HepG2 (cell line): ENCODE measurements around the gene APLP1. TPM values are rescaled to one million over a fixed set of nuclear protein-coding genes. Genes with fewer than 3 reads are reported as not detected.

Source experiments
- ADNP ChIP-seq: sonication (generic); formaldehyde crosslinking; IDR thresholded peaks from 2 replicates; pipeline ENCODE4 v1.4.0; 2020; ENCODE audit warnings: missing genetic modification reagents
- ARID3A ChIP-seq: IDR thresholded peaks from 2 replicates; pipeline ENCODE4 v1.6.1; 2012; ENCODE audit warnings: low read depth, low read length, improper control_type of control experiment
- CEBPB ChIP-seq: IDR thresholded peaks from 2 replicates; pipeline ENCODE4 v1.6.1; 2011; ENCODE audit warnings: low read depth, low read length, improper control_type of control experiment, borderline replicate concordance
- CENPT ChIP-seq: sonication (generic); formaldehyde crosslinking; IDR thresholded peaks from 2 replicates; pipeline ENCODE4 v1.8.0; 2022; ENCODE audit warnings: low read depth, mild to moderate bottlenecking, moderate library complexity, missing genetic modification reagents
- FLYWCH1 ChIP-seq: sonication (generic); formaldehyde crosslinking; IDR thresholded peaks from 2 replicates; pipeline ENCODE4 v1.8.1; 2023; ENCODE audit warnings: mild to moderate bottlenecking, missing genetic modification reagents
- FOXJ3 ChIP-seq: sonication (generic); formaldehyde crosslinking; IDR thresholded peaks from 2 replicates; pipeline ENCODE4 v1.4.0; 2020; ENCODE audit warnings: missing genetic modification reagents, mild to moderate bottlenecking, borderline replicate concordance
- HNRNPH1 ChIP-seq: fragments of 200-400 bp; formaldehyde crosslinking; optimal IDR thresholded peaks from 2 replicates; pipeline ENCODE3; 2017; ENCODE audit warnings: mild to moderate bottlenecking, low read depth, low read length
- MED8 ChIP-seq: sonication (generic); formaldehyde crosslinking; IDR thresholded peaks from 2 replicates; pipeline ENCODE4 v1.8.1; 2023; ENCODE audit warnings: mild to moderate bottlenecking, missing genetic modification reagents; ENCODE audit not compliant: insufficient replicate concordance
- MLLT10 ChIP-seq: sonication (generic); formaldehyde crosslinking; IDR thresholded peaks from 2 replicates; pipeline ENCODE4 v1.4.0; 2020; ENCODE audit warnings: missing genetic modification reagents
- ONECUT2 ChIP-seq: sonication (generic); formaldehyde crosslinking; IDR thresholded peaks from 2 replicates; pipeline ENCODE4 v1.4.0; 2020; ENCODE audit warnings: missing genetic modification reagents
- RXRB ChIP-seq: IDR thresholded peaks from 2 replicates; pipeline ENCODE4 v1.6.1; 2016; ENCODE audit warnings: borderline replicate concordance, missing genetic modification reagents, missing compliant biosample characterization
- TCF7 ChIP-seq: sonication (generic); IDR thresholded peaks from 2 replicates; pipeline ENCODE4 v1.6.1; 2016; ENCODE audit warnings: antibody characterized with exemption, low read depth
- WIZ ChIP-seq: sonication (generic); formaldehyde crosslinking; IDR thresholded peaks from 2 replicates; pipeline ENCODE4 v1.5.1; 2020; ENCODE audit warnings: mild to moderate bottlenecking, missing genetic modification reagents
- ZFP90 ChIP-seq: sonication (generic); formaldehyde crosslinking; IDR thresholded peaks from 2 replicates; pipeline ENCODE4 v1.8.0; 2022; ENCODE audit warnings: missing genetic modification reagents, mild to moderate bottlenecking, inconsistent platforms, borderline replicate concordance
- ZNF12 ChIP-seq: sonication (generic); formaldehyde crosslinking; IDR thresholded peaks from 2 replicates; pipeline ENCODE4 v1.5.0; 2020; ENCODE audit warnings: missing genetic modification reagents
- ZNF180 ChIP-seq: sonication (generic); formaldehyde crosslinking; IDR thresholded peaks from 2 replicates; pipeline ENCODE4 v1.4.0; 2020; ENCODE audit warnings: low read depth, missing genetic modification reagents, borderline replicate concordance
- ZNF430 ChIP-seq: sonication (generic); formaldehyde crosslinking; IDR thresholded peaks from 2 replicates; pipeline ENCODE4 v1.9.0; 2021; ENCODE audit warnings: mild to moderate bottlenecking, missing genetic modification reagents
- ZNF7 ChIP-seq: IDR thresholded peaks from 2 replicates; pipeline ENCODE4 v1.6.1; 2016; ENCODE audit warnings: missing biosample characterization, missing genetic modification reagents
- ZNF747 ChIP-seq: sonication (generic); formaldehyde crosslinking; IDR thresholded peaks from 2 replicates; pipeline ENCODE4 v1.8.1; 2023; ENCODE audit warnings: missing genetic modification reagents, mild to moderate bottlenecking, borderline replicate concordance
- polyA plus RNA-seq, 8 experiments: library from polyadenylated mRNA; depleted of rRNA in 3 of 8; stranded (reverse) in 7 of 8; unstranded in 1 of 8; fragments of >200 nt; fragmentation: Illumina TruSeq in 4 of 8; extraction: Trizol in 4 of 8; gene quantifications; 2 replicates each; pipeline versions ENCODE4 v1.2.1 to v1.2.3, GENCODE V29; 2011 to 2016; ENCODE audit warnings: low read depth in 4 of 8, missing spikeins in 1 of 8, mixed read lengths in 1 of 8; ENCODE audit not compliant: insufficient read depth in 1 of 8
- total RNA-seq, 5 experiments: library from RNA; depleted of rRNA; stranded (reverse); fragments of >200 nt; fragmentation: Illumina TruSeq; extraction: Trizol; gene quantifications; 2 replicates each; pipeline ENCODE4 v1.2.3, GENCODE V29; 2016; ENCODE audit warnings: low read depth in 1 of 5
- TF ChIP-seq, protein P1 (sequence below): sonication (generic); formaldehyde crosslinking; IDR thresholded peaks from 2 replicates; pipeline ENCODE4 v1.4.0; 2020; ENCODE audit warnings: missing genetic modification reagents, mild to moderate bottlenecking, borderline replicate concordance
- TF ChIP-seq, protein P2 (sequence below): sonication (generic); formaldehyde crosslinking; IDR thresholded peaks from 2 replicates; pipeline ENCODE4 v1.4.0; 2020; ENCODE audit warnings: mild to moderate bottlenecking, missing genetic modification reagents, borderline replicate concordance

APLP1 gene
- total and polyA plus RNA-seq, 2 of the 13 experiments (the other 11 are each of a cell fraction or from before 2014, with no cell fraction given): 2.0 to 2.9 TPM

- no peak for TF ChIP-seq TCF7
- no peak for TF ChIP-seq ARID3A
- TF ChIP-seq, protein P1, sequence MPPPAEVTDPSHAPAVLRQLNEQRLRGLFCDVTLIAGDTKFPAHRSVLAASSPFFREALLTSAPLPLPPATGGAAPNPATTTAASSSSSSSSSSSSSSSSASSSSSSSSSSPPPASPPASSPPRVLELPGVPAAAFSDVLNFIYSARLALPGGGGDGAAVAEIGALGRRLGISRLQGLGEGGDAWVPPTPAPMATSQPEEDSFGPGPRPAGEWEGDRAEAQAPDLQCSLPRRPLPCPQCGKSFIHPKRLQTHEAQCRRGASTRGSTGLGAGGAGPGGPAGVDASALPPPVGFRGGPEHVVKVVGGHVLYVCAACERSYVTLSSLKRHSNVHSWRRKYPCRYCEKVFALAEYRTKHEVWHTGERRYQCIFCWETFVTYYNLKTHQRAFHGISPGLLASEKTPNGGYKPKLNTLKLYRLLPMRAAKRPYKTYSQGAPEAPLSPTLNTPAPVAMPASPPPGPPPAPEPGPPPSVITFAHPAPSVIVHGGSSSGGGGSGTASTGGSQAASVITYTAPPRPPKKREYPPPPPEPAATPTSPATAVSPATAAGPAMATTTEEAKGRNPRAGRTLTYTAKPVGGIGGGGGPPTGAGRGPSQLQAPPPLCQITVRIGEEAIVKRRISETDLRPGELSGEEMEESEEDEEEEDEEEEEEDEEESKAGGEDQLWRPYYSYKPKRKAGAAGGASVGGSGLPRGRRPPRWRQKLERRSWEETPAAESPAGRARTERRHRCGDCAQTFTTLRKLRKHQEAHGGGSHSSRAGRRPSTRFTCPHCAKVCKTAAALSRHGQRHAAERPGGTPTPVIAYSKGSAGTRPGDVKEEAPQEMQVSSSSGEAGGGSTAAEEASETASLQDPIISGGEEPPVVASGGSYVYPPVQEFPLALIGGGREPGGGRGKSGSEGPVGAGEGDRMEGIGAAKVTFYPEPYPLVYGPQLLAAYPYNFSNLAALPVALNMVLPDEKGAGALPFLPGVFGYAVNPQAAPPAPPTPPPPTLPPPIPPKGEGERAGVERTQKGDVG (CRISPR knock-in tag): no peak
- no peak for TF ChIP-seq FOXJ3 (CRISPR knock-in tag)
- TF ChIP-seq RXRB (CRISPR knock-in tag): peak; percentile 77
- no peak for TF ChIP-seq FLYWCH1
- peak; percentile 76; the same call in 1 of the 2 replicates for TF ChIP-seq CENPT
- TF ChIP-seq ONECUT2: 0 out of 2 replicates have a peak, but pooled peaks have one; percentile 37
- TF ChIP-seq ADNP (CRISPR knock-in tag): no peak
- TF ChIP-seq ZFP90 (CRISPR knock-in tag): 0 out of 2 replicates have a peak, but pooled peaks have one; percentile 48
- TF ChIP-seq ZNF7 (CRISPR knock-in tag): peak; percentile 53; the same call in 1 of the 2 replicates
- TF ChIP-seq ZNF747 (CRISPR knock-in tag): 0 out of 2 replicates have a peak, but pooled peaks have one; percentile 66
- TF ChIP-seq ZNF430 (CRISPR knock-in tag): peak; percentile 83
- no peak for TF ChIP-seq MLLT10 (CRISPR knock-in tag)
- TF ChIP-seq, protein P2, sequence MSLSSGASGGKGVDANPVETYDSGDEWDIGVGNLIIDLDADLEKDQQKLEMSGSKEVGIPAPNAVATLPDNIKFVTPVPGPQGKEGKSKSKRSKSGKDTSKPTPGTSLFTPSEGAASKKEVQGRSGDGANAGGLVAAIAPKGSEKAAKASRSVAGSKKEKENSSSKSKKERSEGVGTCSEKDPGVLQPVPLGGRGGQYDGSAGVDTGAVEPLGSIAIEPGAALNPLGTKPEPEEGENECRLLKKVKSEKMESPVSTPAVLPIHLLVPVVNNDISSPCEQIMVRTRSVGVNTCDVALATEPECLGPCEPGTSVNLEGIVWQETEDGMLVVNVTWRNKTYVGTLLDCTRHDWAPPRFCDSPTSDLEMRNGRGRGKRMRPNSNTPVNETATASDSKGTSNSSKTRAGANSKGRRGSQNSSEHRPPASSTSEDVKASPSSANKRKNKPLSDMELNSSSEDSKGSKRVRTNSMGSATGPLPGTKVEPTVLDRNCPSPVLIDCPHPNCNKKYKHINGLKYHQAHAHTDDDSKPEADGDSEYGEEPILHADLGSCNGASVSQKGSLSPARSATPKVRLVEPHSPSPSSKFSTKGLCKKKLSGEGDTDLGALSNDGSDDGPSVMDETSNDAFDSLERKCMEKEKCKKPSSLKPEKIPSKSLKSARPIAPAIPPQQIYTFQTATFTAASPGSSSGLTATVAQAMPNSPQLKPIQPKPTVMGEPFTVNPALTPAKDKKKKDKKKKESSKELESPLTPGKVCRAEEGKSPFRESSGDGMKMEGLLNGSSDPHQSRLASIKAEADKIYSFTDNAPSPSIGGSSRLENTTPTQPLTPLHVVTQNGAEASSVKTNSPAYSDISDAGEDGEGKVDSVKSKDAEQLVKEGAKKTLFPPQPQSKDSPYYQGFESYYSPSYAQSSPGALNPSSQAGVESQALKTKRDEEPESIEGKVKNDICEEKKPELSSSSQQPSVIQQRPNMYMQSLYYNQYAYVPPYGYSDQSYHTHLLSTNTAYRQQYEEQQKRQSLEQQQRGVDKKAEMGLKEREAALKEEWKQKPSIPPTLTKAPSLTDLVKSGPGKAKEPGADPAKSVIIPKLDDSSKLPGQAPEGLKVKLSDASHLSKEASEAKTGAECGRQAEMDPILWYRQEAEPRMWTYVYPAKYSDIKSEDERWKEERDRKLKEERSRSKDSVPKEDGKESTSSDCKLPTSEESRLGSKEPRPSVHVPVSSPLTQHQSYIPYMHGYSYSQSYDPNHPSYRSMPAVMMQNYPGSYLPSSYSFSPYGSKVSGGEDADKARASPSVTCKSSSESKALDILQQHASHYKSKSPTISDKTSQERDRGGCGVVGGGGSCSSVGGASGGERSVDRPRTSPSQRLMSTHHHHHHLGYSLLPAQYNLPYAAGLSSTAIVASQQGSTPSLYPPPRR: no peak
- TF ChIP-seq ZNF12: peak; percentile 89
- TF ChIP-seq ZNF180: no peak; the same call in 1 of the 2 replicates
- TF ChIP-seq MED8 (CRISPR knock-in tag): no peak
- no peak for TF ChIP-seq HNRNPH1
- TF ChIP-seq WIZ (CRISPR knock-in tag): peak; percentile 99
- TF ChIP-seq CEBPB: no peak
Measured at GRCh38 chr19:35828692-35829301, 39.6 kb upstream of the APLP1 start (continued).
